HG02623 (cell line): ENCODE results near the gene PALLD.

Source experiments
- ATAC-seq: cut with Tn5 transposase; IDR thresholded peaks from one replicate; pipeline ENCODE4 v1.9.1; 2021; ENCODE audit warnings: moderate library complexity; ENCODE audit not compliant: unreplicated experiment

PALLD gene

DNA sequence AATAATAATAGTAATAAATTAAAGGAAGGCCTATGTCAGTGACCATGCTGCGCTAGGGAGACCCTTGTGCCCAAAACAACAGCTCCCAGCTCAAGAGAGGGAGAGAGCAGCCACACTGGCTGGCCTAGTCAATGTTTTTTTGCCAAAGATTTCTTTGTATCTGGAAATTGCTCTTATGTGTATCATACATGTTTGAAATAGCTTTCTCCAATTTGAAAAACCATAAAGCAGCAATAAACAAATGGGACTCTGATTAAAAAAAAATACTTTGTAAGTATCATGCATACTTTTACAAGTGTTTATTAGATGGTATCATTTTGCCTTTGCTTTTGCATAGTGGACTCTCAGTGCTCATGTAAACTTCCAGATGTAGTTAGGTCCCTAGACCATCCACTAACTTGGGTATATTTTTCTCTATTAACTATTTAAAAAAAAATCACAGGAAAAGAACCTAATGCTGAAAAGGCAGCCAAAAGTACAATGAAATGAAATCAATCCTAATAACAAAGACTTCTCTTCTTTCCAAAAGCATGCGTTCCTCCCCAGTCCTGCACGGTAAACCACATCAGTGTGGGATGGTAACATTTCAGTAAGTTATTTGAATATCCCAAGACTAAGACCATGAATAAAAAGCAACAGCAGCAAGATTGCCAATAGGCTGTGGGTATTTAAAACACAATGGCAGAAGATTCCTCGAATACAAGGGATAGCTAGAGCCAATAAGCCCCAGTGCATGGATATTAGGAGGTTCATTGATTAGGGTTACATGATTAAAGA, 117.6 kb downstream of the PALLD start:
- no peak for ATAC-seq

DNA sequence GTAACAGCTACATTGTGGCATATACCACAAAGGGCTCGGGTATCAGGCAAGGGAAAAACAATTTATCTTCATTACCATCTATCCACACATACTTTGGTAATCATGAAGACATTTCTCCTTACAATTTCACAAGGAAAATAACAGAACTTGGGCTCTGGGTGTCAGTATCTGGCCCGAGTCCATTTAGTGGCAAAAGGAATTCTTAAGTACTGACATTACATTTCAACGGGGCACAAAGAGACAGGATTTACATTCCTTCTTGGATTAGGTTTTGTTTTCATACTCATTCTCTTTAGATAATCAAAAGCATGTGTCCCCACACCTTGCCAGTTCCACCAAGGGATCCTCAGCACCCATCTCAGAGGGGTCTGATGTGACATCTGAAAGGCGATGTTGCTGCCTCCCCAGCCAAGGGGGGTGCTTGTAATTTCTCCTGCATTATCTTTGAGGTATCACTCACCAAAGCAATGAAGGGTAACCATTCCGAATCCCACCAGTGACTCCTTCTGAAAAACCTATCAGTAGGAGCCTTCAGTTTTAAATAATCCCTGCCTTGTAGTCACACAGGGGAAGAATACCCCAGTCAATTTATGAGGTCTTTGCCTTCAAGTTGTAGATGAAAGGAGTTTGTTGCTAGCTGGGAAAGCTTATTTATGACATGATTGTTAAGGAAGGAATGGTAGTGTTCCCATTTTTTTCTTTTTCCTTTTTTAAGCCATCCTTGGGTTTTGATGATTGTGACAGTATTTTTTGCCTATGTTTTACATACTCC, 118.6 kb downstream of the PALLD start:
- ATAC-seq = no peak

DNA sequence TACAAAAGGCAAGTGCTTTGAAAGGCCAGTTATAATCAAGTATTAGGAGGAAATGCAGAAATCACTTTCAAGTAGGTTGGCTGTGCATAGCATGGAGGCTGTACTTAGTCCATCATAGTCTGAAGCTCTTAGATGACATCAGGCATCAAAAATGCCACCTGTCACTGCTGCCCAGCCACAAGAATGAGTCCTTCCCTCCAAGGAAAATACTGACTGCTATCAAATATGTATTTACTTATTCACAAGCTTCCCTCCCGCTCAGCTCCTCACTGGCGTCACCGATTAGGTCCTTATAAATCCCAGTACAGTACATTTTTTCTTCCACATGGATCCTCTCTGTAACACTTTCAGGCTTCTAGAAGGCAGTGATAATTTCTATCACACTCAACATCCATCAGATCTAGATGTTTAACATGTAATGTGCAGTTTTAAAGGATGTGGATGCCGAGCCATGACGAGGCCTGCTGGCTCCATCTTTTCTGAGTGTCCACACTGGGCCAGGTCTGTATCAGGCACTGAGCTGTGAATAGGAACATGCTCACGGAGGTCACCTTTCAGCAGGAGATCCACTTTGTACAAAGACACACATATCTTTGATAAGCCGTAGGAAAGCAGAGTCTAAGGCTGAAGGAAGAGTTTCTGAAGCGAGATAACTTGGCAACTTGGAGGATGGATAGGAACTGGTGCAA, 121.9 kb downstream of the PALLD start:
- ATAC-seq = no peak

DNA sequence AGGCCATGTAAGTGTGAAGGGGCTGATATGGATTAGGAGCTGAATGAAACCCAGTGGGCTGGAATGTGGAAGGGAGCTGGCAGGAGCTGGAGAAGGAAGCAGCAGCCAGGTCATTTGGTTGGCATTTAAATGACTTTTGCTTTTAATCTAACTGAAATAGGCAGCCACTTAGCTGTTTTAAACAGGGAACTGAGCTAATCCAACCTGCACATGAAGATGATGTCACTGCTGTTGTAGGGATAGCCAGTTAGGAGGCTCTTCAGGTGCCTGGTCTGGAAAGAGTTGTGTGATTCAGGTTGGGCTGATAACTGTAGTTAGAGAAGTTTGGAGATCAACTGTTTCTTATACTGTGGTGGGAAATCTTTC, 122.4 kb downstream of the PALLD start:
- ATAC-seq = no peak

DNA sequence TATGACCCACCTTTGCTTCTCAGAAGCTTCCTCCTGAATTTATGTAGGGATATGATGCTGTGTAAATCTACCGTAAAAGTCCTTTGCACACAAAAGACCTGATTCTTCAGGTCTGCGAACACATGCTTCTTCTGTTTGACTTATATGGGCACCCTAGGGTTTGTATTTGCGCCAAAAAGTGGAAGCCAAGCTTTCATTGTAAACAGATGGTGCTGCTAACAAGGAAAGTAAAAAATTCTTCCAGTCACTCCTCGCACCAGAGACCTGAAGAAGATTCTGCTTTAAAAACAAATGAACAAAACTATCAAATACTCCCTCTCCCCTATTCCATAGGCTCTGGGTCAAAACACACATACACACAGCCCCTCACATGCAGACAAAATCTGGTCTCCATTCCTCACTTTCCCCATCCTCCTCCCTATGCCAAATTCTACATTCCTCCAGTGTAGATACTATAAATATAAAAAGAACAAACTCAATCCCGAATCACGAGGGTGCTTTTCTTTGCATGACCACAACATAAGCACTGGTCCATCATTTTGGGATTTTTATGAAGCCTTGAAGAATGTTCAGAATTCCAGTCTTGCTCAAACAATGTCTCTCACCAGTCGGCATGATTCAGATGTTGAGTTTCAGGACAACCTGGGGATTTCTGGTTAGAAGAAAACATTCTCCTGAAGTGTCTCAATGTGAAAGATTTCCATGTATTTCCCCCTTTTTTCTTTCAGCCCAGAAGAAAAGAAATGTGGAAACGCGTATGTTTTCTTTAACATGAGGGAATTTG, 125.1 kb downstream of the PALLD start:
- ATAC-seq = no peak

DNA sequence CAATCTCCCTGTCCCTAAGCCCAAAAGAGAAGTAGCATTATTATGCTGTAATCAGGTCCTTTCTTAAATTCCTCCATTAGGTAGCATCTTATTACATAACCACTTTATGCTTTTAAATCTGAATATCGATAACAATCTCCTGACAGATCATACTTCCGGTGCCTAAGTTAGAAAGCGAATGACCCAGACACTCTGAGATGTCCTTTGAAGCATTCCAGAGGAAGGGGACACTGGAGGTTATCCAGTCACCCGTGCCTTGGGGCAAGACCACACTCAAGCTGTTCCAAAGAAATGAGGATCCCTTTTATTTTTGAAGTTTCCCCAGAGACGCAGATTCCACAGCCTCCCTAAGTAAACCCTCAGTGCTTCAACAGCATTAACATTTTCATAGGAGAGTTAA, 125.7 kb downstream of the PALLD start:
- ATAC-seq = no peak

DNA sequence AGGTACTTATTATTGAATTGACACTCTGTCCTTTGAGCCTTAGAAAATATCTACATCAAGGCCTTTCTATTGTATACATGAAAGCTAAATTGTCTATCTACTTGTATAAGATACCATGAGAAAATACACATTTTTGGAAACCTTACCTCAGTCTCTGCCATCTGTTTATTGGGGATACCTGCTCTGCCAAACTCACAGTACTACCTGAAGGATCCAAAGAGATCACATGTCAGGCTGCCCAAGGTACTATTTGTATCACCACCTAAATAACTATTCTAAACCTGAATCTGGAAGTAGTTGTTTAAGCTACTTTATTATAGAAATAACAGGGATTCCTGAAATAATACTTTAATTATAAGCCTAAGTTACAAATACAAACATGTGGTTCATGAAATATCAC, 126.2 kb downstream of the PALLD start:
- ATAC-seq = no peak

DNA sequence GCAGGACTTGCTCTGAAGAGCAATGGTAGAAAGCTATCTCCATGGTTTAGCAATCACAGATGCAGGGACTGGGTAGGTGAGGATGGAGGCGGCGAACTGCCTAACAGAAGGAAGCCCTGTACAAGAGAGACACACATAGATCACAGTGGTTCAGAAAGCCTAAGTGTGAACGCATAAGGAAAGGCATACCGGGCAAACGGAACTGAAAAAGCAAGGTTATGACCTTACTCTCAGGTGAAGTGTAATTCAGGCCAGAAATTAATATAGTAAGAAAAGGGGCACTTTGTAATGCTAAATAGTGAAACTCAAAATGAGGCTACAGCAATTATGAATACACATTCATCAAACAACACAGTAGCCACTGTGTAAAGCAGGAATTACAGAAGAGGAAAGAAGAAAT, 126.6 kb downstream of the PALLD start:
- ATAC-seq = no peak

DNA sequence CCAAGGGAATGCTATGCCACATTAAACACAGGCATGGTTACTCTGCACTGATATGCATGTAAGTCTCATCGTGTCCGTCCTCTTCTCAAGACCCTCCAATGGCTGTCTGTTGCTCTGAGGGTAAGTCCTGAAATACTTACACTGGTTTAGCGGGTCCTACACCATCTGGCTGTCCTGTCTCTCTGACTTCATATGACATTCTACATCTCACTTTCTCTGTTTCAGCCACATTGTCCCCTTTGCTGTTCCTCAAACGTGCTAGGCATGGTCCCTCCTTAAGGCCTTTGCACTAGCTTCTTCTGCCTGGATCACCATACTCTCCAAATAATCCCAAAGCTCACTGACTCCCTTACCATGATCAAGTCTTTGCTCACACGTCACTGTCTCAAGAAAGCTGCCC, 131.4 kb downstream of the PALLD start:
- ATAC-seq = no peak

DNA sequence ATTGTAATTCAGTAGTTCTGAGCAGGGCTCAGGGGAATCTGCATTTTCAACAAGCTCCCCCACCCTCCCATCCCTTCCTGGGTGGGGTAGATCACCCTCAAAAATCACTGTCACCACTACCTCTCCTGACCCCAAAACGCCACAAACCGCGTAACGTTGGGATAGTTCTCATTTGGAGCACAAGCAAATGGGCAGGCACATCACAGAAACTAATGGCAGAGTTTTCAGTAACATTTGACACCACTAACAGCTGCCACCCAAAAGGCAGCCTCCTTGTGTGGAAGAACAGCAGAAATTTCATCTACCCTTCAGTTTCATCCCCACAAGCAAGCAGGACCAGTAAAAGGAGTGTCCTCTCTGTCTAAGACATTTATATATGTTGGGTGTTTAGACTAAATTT, 132.7 kb downstream of the PALLD start:
- ATAC-seq = no peak

DNA sequence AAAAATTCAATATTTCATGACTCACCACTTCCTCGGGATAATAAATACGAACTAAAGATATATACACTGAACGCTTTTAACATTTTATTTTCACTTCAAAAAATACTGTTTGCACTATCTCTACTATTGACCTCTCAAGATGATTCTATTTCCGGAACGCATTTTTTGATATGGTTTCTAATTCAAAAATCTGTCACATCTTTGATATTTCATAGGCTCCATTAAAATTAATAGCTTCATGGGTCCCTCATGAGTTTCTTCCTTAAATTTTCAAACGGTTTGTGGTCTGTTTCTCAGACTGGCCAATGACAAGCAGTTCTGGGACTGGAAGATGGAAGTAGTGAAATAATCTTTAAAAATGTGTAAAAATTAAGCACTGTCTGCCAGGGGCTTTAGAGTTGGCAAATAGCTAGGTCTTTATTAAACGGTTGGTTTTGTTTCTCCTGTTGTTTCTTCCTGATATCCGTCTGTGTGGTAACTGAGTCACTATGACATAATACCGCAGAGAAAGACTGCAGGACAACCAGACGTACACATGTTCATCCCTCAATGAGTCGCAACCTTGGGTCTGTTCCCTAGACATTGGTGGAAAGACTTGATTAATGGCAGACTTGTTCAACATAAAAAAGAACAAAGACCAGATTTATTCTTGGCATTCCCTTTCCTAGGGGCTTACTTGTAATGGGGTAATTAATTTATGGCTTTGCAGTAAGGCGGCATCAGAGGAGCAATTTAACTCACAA, 133.8 kb downstream of the PALLD start:
- ATAC-seq = no peak

DNA sequence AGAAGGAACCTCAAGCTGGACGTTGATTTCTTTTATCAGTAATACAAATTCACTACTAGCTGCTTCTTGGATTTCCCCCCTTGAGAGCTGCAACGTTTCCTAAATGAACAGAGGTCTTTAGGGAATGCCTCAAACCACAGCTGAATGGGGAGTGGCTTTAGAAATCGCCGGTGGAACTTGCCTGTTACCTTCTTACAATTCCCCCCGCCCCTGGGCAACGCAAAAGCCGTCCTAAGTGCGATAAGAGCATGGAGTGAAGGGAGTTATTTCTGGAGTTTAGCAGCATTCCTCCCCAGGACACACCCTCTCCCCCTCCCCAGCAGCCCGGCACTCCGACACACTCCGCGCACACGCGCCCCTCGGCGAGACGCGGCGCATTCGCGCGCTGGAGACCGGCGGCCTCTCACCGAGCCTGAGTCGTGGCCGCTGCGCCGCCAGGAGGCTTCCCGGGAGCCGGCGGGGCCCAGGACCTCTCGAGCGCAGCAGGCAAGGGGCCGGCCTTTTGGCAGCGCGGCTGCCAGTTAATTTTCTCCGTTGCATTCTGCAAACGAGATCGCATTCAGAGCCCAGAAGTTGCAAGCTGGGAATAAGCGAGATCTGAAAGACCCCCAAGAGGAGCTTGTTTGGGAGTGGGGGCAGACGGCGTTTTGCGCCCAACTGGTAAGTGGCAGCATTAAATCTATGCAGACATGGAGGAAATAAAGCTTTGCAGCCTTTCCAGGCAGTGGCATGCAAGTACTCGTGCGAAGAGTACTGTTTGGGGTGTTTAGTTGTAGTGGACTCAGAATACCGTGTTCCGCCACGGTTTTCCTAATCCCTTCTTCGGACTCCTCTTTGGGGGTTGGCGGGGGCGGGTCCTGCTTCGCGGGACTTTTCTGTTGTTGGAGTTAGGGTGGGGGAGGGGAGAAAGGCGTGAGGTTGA, 134.7 kb downstream of the PALLD start:
- no peak for ATAC-seq

DNA sequence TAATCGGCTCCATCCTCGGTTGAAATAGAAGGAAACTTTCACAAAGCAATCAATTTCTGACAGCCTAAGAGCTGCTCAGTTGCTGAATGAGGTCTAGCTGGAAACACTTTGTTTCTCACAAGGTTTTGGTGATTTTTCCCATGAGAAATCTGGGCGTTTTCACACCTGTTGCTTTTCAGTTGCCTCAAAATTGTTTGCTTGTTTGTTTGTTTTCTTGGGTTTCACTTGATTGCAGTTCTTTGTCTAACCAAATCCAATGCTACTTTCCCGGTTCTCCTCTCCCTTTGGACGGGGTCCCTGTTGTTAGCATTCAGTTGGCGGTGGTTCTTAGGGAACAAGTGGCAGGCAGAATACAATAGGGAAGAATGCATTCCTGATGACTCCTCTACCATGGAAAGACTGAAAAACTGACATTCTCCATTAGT, 135.5 kb downstream of the PALLD start:
- no peak for ATAC-seq

DNA sequence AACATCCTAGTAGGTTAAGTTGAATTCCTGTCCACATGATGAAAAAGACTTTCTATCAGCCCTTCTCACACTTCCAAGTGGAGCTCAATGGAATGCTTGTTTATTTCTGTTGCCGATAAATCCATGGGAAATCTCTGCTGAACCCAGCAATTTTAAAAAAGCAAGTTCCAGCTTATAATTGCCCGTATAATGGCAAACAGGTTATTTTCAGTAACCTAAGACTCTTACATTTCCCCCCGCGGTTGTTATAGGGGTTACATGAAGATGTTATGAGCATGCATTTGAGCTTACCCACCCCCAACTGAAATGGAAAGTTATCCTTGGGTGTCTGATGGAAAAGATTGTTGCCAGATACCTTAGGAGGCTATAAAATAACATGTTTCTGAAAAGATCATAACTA, 136.2 kb downstream of the PALLD start:
- ATAC-seq = no peak

DNA sequence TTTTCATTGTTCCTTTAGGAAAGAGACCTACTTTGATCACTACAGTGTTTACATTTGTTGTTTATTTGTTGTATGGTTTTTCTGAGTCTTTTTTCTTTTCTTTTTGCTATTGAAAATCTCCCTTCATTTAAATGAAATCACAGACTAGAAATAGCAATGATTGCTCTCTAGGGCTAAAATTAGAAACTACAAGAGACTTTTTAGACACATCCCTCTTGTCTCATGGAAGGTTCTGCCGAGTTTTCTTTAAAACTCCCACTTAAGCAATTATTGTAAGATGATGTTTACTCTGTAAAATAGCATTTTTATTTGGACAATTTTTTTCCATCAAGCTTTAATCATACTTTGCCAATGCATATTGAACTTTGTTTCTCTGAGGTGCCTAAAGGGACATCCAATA, 136.6 kb downstream of the PALLD start:
- ATAC-seq = no peak

DNA sequence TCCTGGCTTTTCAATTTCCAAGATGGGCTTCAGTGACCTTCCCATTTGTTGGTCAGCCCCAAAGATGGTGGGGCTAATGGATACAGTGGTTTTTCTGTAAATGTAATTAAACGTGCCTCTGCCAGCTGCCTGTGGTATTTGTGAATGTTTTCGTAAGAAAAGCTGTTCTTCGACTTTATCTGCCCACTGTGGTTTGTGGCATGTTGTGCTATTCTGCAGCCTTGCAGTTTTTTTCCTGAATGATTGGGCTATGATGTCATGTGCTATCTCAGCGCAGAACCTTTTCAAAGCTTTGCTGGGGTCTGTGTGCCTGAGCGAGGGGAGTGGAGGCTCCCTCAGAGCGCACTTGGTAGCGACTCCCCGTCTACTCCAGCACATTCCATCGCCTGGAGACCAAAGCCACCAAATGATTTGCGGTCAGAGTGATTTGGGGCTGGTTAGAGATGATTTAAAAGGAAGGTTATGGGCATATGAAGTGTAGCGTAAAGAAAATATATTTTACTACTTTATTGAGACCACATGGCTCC, 137.5 kb downstream of the PALLD start:
- ATAC-seq = no peak

DNA sequence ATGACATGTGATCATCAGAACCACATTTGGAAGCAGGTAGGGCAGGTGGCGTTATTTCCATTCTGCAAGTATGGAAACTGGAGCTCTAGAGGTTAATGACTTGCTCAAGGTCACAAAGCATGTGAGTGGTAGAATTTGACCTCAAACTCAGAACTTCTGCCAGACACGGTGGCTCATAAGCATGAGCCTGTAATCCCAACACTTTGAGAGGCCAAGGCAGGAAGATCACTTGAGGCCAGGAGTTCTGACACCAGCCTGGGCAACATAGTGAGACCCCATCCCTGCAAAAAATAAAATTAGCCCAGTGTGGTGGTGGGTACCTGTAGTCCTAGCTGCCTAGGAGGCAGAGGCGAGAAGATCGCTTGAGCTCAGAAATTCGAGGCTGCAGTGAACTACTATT, 139.2 kb downstream of the PALLD start:
- ATAC-seq = no peak

DNA sequence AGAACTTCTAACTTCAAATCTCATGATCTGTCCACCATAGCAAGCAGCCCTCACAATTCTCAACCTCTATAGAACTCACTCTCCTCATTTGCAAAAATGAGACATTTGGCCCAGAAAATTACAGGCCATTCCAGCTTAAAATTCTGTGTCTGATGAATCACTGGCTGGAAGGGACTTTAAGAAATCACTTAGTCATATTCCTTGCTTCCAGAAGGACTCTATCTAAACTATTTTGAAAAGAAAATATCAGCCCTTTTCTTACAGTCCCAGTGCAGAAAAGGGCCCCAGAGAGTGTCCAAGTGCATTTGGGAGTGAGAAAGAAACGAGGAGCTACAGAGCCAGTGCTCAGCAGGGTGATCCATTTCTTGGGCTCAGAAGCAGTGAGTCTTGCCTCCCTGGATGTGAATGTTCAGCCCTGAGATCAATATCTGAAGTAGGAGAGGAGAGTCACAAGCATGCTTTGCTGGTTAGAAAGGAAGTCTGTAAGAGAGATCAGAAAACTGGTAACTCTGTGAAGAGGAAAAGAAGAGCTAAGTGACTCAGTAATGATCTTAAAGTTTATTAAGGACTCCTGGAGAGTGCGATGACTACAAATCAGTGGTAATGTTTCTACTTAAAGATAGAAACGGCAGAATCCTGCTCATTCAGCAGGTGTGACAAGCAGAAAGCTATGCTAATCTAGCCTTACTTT, 139.8 kb downstream of the PALLD start:
- ATAC-seq = no peak
